ENCODE measurements around the gene IGSF9B.

Gene IGSF9B

GRCh38 chr11:133930053-133930766, 26.6 kb downstream of the IGSF9B start:
- Histone ChIP-seq H3K9ac (ENCODE audit: low read depth in 1 of 2, low read length in 2 of 2) (no peak overlapping the region), H3K9me3 (ENCODE audit: control insufficient read depth in 2 of 2, low read length in 2 of 2) (no peaks in the 10 kb centered on the region), H3K27ac (ENCODE audit: low read depth in 2 of 2, low read length in 2 of 2) (no peak overlapping the region), H3K4me3 (ENCODE audit: low read length in 2 of 2) (no peak overlapping the region), H3K27me3 (ENCODE audit: control insufficient read depth in 2 of 2, insufficient read depth in 2 of 2, low read length in 2 of 2) (peaks cover 0 to 3% of the 10 kb centered on the region in 2 donors), H3K4me1 (ENCODE audit: control insufficient read depth in 2 of 2, insufficient read depth in 2 of 2, low read length in 2 of 2) (peaks cover 6 to 8% of the 10 kb centered on the region in 2 donors), H3K36me3 (ENCODE audit: control insufficient read depth in 2 of 2, insufficient read depth in 2 of 2, low read length in 2 of 2) (no peaks in the 10 kb centered on the region)

GRCh38 chr11:133929401-133930052, 27.2 kb downstream of the IGSF9B start:
- Histone ChIP-seq H3K36me3 (ENCODE audit: control insufficient read depth in 2 of 2, insufficient read depth in 2 of 2, low read length in 2 of 2) (no peaks in the 10 kb centered on the region), H3K4me3 (ENCODE audit: low read length in 2 of 2) (no peak overlapping the region), H3K9me3 (ENCODE audit: control insufficient read depth in 2 of 2, low read length in 2 of 2) (no peaks in the 10 kb centered on the region), H3K27ac (ENCODE audit: low read depth in 2 of 2, low read length in 2 of 2) (no peak overlapping the region), H3K27me3 (ENCODE audit: control insufficient read depth in 2 of 2, insufficient read depth in 2 of 2, low read length in 2 of 2) (peaks cover 0 to 3% of the 10 kb centered on the region in 2 donors), H3K9ac (ENCODE audit: low read depth in 1 of 2, low read length in 2 of 2) (no peak overlapping the region), H3K4me1 (ENCODE audit: control insufficient read depth in 2 of 2, insufficient read depth in 2 of 2, low read length in 2 of 2) (peaks cover 6 to 8% of the 10 kb centered on the region in 2 donors)

GRCh38 chr11:133928628-133929059, 28.1 kb downstream of the IGSF9B start:
- H3K27me3 ChIP-seq (ENCODE audit: control insufficient read depth in 2 of 2, insufficient read depth in 2 of 2, low read length in 2 of 2) = peaks cover 0 to 3% of the 10 kb centered on the region in 2 donors
- H3K27ac ChIP-seq (ENCODE audit: low read depth in 2 of 2, low read length in 2 of 2) = no peak overlapping the region
- H3K9ac ChIP-seq (ENCODE audit: low read depth in 1 of 2, low read length in 2 of 2) = no peak overlapping the region
- no peaks in the 10 kb centered on the region for H3K36me3 ChIP-seq (ENCODE audit: control insufficient read depth in 2 of 2, insufficient read depth in 2 of 2, low read length in 2 of 2)
- H3K4me3 ChIP-seq (ENCODE audit: low read length in 2 of 2) = peak overlapping the region in 1 of 2 donors; percentile 15
- no peaks in the 10 kb centered on the region for H3K9me3 ChIP-seq (ENCODE audit: control insufficient read depth in 2 of 2, low read length in 2 of 2)
- peaks cover 6 to 8% of the 10 kb centered on the region in 2 donors for H3K4me1 ChIP-seq (ENCODE audit: control insufficient read depth in 2 of 2, insufficient read depth in 2 of 2, low read length in 2 of 2)

- Histone ChIP-seq H3K36me3 (ENCODE audit: control insufficient read depth in 2 of 2, insufficient read depth in 2 of 2, low read length in 2 of 2) (no peaks in the 10 kb centered on the region), H3K9me3 (ENCODE audit: control insufficient read depth in 2 of 2, low read length in 2 of 2) (no peaks in the 10 kb centered on the region), H3K27ac (ENCODE audit: low read depth in 2 of 2, low read length in 2 of 2) (no peak overlapping the region), H3K4me3 (ENCODE audit: low read length in 2 of 2) (peak overlapping the region; percentile 47 to 48), H3K9ac (ENCODE audit: low read depth in 1 of 2, low read length in 2 of 2) (peak overlapping the region in 1 of 2 donors; percentile 24), H3K4me1 (ENCODE audit: control insufficient read depth in 2 of 2, insufficient read depth in 2 of 2, low read length in 2 of 2) (peaks cover 6 to 8% of the 10 kb centered on the region in 2 donors), H3K27me3 (ENCODE audit: control insufficient read depth in 2 of 2, insufficient read depth in 2 of 2, low read length in 2 of 2) (peaks cover 0 to 3% of the 10 kb centered on the region in 2 donors)
These were observed 28.8 kb downstream of the IGSF9B start for GRCh38 chr11:133927690-133928627.

GRCh38 chr11:133926466-133927246, 30.1 kb downstream of the IGSF9B start:
- Histone ChIP-seq H3K27me3 (ENCODE audit: control insufficient read depth in 2 of 2, insufficient read depth in 2 of 2, low read length in 2 of 2) (peaks cover 0 to 5% of the 10 kb centered on the region in 2 donors), H3K4me1 (ENCODE audit: control insufficient read depth in 2 of 2, insufficient read depth in 2 of 2, low read length in 2 of 2) (peaks cover 6 to 8% of the 10 kb centered on the region in 2 donors), H3K27ac (ENCODE audit: low read depth in 2 of 2, low read length in 2 of 2) (no peak overlapping the region), H3K9me3 (ENCODE audit: control insufficient read depth in 2 of 2, low read length in 2 of 2) (no peaks in the 10 kb centered on the region), H3K9ac (ENCODE audit: low read depth in 1 of 2, low read length in 2 of 2) (no peak overlapping the region), H3K4me3 (ENCODE audit: low read length in 2 of 2) (no peak overlapping the region), H3K36me3 (ENCODE audit: control insufficient read depth in 2 of 2, insufficient read depth in 2 of 2, low read length in 2 of 2) (no peaks in the 10 kb centered on the region)

- Histone ChIP-seq H3K9ac (ENCODE audit: low read depth in 1 of 2, low read length in 2 of 2) (no peak overlapping the region), H3K4me1 (ENCODE audit: control insufficient read depth in 2 of 2, insufficient read depth in 2 of 2, low read length in 2 of 2) (peaks cover 6 to 8% of the 10 kb centered on the region in 2 donors), H3K27me3 (ENCODE audit: control insufficient read depth in 2 of 2, insufficient read depth in 2 of 2, low read length in 2 of 2) (peaks cover 0 to 5% of the 10 kb centered on the region in 2 donors), H3K36me3 (ENCODE audit: control insufficient read depth in 2 of 2, insufficient read depth in 2 of 2, low read length in 2 of 2) (no peaks in the 10 kb centered on the region), H3K4me3 (ENCODE audit: low read length in 2 of 2) (no peak overlapping the region), H3K9me3 (ENCODE audit: control insufficient read depth in 2 of 2, low read length in 2 of 2) (no peaks in the 10 kb centered on the region), H3K27ac (ENCODE audit: low read depth in 2 of 2, low read length in 2 of 2) (no peak overlapping the region)
These were observed 31.0 kb downstream of the IGSF9B start for GRCh38 chr11:133925756-133926155.

- Histone ChIP-seq H3K27ac (ENCODE audit: low read depth in 2 of 2, low read length in 2 of 2) (no peak overlapping the region), H3K36me3 (ENCODE audit: control insufficient read depth in 2 of 2, insufficient read depth in 2 of 2, low read length in 2 of 2) (no peaks in the 10 kb centered on the region), H3K27me3 (ENCODE audit: control insufficient read depth in 2 of 2, insufficient read depth in 2 of 2, low read length in 2 of 2) (peaks cover 0 to 5% of the 10 kb centered on the region in 2 donors)
These were observed 32.1 kb downstream of the IGSF9B start for GRCh38 chr11:133924661-133925060.

GRCh38 chr11:133922078-133922870, 34.5 kb downstream of the IGSF9B start:
- no peak overlapping the region for H3K9ac ChIP-seq (ENCODE audit: low read depth in 1 of 2, low read length in 2 of 2)
- no peak overlapping the region for H3K4me3 ChIP-seq (ENCODE audit: low read length in 2 of 2)
- peaks cover 0 to 2% of the 10 kb centered on the region in 2 donors for H3K4me1 ChIP-seq (ENCODE audit: control insufficient read depth in 2 of 2, insufficient read depth in 2 of 2, low read length in 2 of 2)
- no peaks in the 10 kb centered on the region for H3K9me3 ChIP-seq (ENCODE audit: control insufficient read depth in 2 of 2, low read length in 2 of 2)
- peaks cover 2 to 7% of the 10 kb centered on the region in 2 donors for H3K27me3 ChIP-seq (ENCODE audit: control insufficient read depth in 2 of 2, insufficient read depth in 2 of 2, low read length in 2 of 2)
- no peak overlapping the region for H3K27ac ChIP-seq (ENCODE audit: low read depth in 2 of 2, low read length in 2 of 2)
- no peaks in the 10 kb centered on the region for H3K36me3 ChIP-seq (ENCODE audit: control insufficient read depth in 2 of 2, insufficient read depth in 2 of 2, low read length in 2 of 2)

More at GRCh38 chr11:133924661-133925060, 32.1 kb downstream of the IGSF9B start:
- Histone ChIP-seq H3K9me3 (ENCODE audit: control insufficient read depth in 2 of 2, low read length in 2 of 2) (no peaks in the 10 kb centered on the region), H3K9ac (ENCODE audit: low read depth in 1 of 2, low read length in 2 of 2) (no peak overlapping the region), H3K4me3 (ENCODE audit: low read length in 2 of 2) (no peak overlapping the region), H3K4me1 (ENCODE audit: control insufficient read depth in 2 of 2, insufficient read depth in 2 of 2, low read length in 2 of 2) (peaks cover 6 to 8% of the 10 kb centered on the region in 2 donors)

GRCh38 chr11:133921513-133921912, 35.3 kb downstream of the IGSF9B start:
- Histone ChIP-seq H3K4me1 (ENCODE audit: control insufficient read depth in 2 of 2, insufficient read depth in 2 of 2, low read length in 2 of 2) (peaks cover 0 to 2% of the 10 kb centered on the region in 2 donors), H3K4me3 (ENCODE audit: low read length in 2 of 2) (no peak overlapping the region), H3K36me3 (ENCODE audit: control insufficient read depth in 2 of 2, insufficient read depth in 2 of 2, low read length in 2 of 2) (no peaks in the 10 kb centered on the region), H3K27me3 (ENCODE audit: control insufficient read depth in 2 of 2, insufficient read depth in 2 of 2, low read length in 2 of 2) (peaks cover 2 to 7% of the 10 kb centered on the region in 2 donors), H3K9me3 (ENCODE audit: control insufficient read depth in 2 of 2, low read length in 2 of 2) (no peaks in the 10 kb centered on the region), H3K27ac (ENCODE audit: low read depth in 2 of 2, low read length in 2 of 2) (no peak overlapping the region), H3K9ac (ENCODE audit: low read depth in 1 of 2, low read length in 2 of 2) (no peak overlapping the region)

Measured in mucosa of rectum (tissue), 2 donors.